NCI-H1092 treated with DMSO at 0.1 percent for 48 hours (cell line): ENCODE measurements around the gene SENP1.

Experiments used
- DNase-seq: peaks from one replicate; lab custom pipeline; 2025; lab: John Stamatoyannopoulos, UW

Gene SENP1

GRCh38 chr12:48000878-48001504 lies 104.9 kb downstream of the SENP1 start:
- peak; percentile 63 for DNase-seq

- no peak for DNase-seq
Observed at GRCh38 chr12:47999816-48000215, 106.1 kb downstream of the SENP1 start.

- no peak for DNase-seq
Observed at GRCh38 chr12:47997321-47997720, 108.6 kb downstream of the SENP1 start.

- peak; percentile 87 for DNase-seq
Observed at GRCh38 chr12:47995981-47996401, 109.9 kb downstream of the SENP1 start.

GRCh38 chr12:47993491-47993890 lies 112.4 kb downstream of the SENP1 start:
- no peak for DNase-seq
